GM23338 (cell line): Measurements from ENCODE around the gene MVB12B. TPM values are rescaled to one million over a fixed set of nuclear protein-coding genes. Genes with fewer than 3 reads are reported as not detected.

Source experiments
- EZH2 ChIP-seq: fragments of 200-600 bp; sonication (generic); IDR thresholded peaks from one replicate; pipeline ENCODE4 v1.8.0; 2017; ENCODE audit warnings: antibody characterized with exemption, mild to moderate bottlenecking, low read depth; ENCODE audit not compliant: unreplicated experiment
- EZH2phosphoT487 ChIP-seq: fragments of 200-600 bp; sonication (generic); IDR thresholded peaks from one replicate; pipeline ENCODE4 v1.8.1; 2018; ENCODE audit warnings: antibody characterized with exemption; ENCODE audit not compliant: unreplicated experiment
- polyA plus RNA-seq: library from polyadenylated mRNA; unstranded; fragments of >200 nt; fragmentation: Nextera tagmentation; extraction: Ambion mirVana; gene quantifications from 2 replicates; pipeline ENCODE4 v1.2.1, GENCODE V29; 2016
- total RNA-seq: library from RNA; depleted of rRNA; stranded (reverse); fragments of >200 nt; shearing (Covaris generic); gene quantifications from 2 replicates; pipeline ENCODE4 v1.2.3, GENCODE V29; 2014
- TF ChIP-seq, protein P1 (sequence below), 2 experiments: fragments of 200-600 bp in 1 of 2; sonication (generic) in 1 of 2; conservative IDR thresholded peaks; 2 replicates each; pipeline versions ENCODE4 v1.5.1 to v1.6.1; 2016 to 2017; ENCODE audit warnings: antibody characterized with exemption in 2 of 2, low read depth in 2 of 2, mild to moderate bottlenecking in 2 of 2, moderate library complexity in 1 of 2
- TF ChIP-seq, protein P2 (sequence below): fragments of 250-450 bp; sonication (Bioruptor Pico); IDR thresholded peaks from 2 replicates; pipeline ENCODE4 v1.5.0; 2020; ENCODE audit warnings: mild to moderate bottlenecking, moderate library complexity

Gene MVB12B
- total and polyA plus RNA-seq, 2 experiments from 2014 or later: 1.9 to 6.6 TPM

DNA sequence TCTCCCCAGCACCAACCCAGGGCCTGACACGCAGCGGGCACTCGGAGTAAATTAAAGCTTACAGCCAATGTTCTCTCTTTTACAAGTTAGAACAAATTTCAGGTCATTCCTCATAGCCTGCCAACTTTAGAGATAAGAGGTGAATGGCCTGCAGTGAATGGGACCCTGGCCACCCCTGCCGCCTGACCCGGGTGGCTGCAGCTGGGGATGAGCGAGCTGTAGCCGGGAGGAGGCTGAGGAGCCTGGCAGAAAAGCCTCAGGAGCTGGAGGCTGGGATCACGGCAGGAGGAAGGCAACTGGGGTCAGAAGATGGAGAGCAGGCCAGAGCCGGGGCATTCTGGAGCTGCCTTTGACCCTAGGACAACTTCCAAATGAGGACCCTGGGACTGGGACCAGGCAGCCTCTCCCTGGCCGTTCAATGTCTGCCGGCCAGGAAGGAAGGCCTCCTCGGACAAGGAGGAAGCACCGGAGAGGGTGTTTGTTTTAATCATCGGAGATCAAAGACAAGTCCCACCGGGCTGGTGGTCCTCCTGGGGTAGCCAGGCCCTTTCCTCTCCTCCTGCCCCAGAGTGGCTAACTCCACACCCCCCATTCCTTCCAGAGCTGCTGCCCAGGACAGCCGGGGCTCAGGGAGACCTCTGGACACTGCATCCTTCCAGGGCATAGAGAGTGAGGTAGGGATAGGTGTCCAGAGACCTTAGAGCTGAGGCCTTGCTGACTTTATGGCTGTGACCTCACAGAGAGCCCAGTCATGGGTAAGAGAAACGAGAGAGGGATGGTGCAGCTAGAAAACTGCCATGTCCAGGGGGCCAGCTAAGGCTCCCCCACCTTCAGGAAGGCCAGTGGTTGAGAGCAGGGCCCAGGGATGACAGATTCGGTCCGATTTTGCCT, 199.8 kb downstream of the MVB12B start (continued):
- TF ChIP-seq, protein P1, sequence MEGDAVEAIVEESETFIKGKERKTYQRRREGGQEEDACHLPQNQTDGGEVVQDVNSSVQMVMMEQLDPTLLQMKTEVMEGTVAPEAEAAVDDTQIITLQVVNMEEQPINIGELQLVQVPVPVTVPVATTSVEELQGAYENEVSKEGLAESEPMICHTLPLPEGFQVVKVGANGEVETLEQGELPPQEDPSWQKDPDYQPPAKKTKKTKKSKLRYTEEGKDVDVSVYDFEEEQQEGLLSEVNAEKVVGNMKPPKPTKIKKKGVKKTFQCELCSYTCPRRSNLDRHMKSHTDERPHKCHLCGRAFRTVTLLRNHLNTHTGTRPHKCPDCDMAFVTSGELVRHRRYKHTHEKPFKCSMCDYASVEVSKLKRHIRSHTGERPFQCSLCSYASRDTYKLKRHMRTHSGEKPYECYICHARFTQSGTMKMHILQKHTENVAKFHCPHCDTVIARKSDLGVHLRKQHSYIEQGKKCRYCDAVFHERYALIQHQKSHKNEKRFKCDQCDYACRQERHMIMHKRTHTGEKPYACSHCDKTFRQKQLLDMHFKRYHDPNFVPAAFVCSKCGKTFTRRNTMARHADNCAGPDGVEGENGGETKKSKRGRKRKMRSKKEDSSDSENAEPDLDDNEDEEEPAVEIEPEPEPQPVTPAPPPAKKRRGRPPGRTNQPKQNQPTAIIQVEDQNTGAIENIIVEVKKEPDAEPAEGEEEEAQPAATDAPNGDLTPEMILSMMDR (conservative IDR thresholded peaks at IDR 0.05; ENCODE audit: low read depth in 2 of 2): no peak
- no peak for TF ChIP-seq EZH2phosphoT487
- TF ChIP-seq, protein P2, sequence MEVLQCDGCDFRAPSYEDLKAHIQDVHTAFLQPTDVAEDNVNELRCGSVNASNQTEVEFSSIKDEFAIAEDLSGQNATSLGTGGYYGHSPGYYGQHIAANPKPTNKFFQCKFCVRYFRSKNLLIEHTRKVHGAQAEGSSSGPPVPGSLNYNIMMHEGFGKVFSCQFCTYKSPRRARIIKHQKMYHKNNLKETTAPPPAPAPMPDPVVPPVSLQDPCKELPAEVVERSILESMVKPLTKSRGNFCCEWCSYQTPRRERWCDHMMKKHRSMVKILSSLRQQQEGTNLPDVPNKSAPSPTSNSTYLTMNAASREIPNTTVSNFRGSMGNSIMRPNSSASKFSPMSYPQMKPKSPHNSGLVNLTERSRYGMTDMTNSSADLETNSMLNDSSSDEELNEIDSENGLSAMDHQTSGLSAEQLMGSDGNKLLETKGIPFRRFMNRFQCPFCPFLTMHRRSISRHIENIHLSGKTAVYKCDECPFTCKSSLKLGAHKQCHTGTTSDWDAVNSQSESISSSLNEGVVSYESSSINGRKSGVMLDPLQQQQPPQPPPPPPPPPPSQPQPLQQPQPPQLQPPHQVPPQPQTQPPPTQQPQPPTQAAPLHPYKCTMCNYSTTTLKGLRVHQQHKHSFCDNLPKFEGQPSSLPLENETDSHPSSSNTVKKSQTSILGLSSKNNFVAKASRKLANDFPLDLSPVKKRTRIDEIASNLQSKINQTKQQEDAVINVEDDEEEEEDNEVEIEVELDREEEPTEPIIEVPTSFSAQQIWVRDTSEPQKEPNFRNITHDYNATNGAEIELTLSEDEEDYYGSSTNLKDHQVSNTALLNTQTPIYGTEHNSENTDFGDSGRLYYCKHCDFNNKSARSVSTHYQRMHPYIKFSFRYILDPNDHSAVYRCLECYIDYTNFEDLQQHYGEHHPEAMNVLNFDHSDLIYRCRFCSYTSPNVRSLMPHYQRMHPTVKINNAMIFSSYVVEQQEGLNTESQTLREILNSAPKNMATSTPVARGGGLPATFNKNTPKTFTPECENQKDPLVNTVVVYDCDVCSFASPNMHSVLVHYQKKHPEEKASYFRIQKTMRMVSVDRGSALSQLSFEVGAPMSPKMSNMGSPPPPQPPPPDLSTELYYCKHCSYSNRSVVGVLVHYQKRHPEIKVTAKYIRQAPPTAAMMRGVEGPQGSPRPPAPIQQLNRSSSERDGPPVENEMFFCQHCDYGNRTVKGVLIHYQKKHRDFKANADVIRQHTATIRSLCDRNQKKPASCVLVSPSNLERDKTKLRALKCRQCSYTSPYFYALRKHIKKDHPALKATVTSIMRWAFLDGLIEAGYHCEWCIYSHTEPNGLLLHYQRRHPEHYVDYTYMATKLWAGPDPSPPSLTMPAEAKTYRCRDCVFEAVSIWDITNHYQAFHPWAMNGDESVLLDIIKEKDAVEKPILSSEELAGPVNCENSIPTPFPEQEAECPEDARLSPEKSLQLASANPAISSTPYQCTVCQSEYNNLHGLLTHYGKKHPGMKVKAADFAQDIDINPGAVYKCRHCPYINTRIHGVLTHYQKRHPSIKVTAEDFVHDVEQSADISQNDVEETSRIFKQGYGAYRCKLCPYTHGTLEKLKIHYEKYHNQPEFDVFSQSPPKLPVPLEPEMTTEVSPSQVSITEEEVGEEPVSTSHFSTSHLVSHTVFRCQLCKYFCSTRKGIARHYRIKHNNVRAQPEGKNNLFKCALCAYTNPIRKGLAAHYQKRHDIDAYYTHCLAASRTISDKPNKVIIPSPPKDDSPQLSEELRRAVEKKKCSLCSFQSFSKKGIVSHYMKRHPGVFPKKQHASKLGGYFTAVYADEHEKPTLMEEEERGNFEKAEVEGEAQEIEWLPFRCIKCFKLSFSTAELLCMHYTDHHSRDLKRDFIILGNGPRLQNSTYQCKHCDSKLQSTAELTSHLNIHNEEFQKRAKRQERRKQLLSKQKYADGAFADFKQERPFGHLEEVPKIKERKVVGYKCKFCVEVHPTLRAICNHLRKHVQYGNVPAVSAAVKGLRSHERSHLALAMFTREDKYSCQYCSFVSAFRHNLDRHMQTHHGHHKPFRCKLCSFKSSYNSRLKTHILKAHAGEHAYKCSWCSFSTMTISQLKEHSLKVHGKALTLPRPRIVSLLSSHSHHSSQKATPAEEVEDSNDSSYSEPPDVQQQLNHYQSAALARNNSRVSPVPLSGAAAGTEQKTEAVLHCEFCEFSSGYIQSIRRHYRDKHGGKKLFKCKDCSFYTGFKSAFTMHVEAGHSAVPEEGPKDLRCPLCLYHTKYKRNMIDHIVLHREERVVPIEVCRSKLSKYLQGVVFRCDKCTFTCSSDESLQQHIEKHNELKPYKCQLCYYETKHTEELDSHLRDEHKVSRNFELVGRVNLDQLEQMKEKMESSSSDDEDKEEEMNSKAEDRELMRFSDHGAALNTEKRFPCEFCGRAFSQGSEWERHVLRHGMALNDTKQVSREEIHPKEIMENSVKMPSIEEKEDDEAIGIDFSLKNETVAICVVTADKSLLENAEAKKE (CRISPR knock-in tag): no peak
- TF ChIP-seq EZH2: no peak
